SK-N-SH (cell line): ENCODE measurements around the gene MAP3K4.

ENCODE experiments used
- CHD2 ChIP-seq: fragments of 150-350 bp; IDR thresholded peaks from 2 replicates; pipeline ENCODE4 v1.6.1; 2018; ENCODE audit warnings: low read length; ENCODE audit not compliant: partially characterized antibody
- EP300 ChIP-seq, 2 experiments: IDR thresholded peaks; 2 replicates each; pipeline versions ENCODE4 v1.4.0 to v1.6.1; 2012; ENCODE audit warnings: borderline replicate concordance in 1 of 2, low read depth in 1 of 2, low read length in 1 of 2
- FOXM1 ChIP-seq: IDR thresholded peaks from 2 replicates; pipeline ENCODE4 v1.4.0; 2012; ENCODE audit warnings: low read depth, mild to moderate bottlenecking
- GABPA ChIP-seq: IDR thresholded peaks from 2 replicates; pipeline ENCODE4 v1.4.0; 2012; ENCODE audit warnings: low read depth, mild to moderate bottlenecking
- POLR2AphosphoS5 ChIP-seq: IDR thresholded peaks from 2 replicates; pipeline ENCODE4 v1.6.1; 2012; ENCODE audit warnings: low read depth, low read length
- RCOR1 ChIP-seq: fragments of 150-350 bp; IDR thresholded peaks from 2 replicates; pipeline ENCODE4 v1.6.1; 2017; ENCODE audit warnings: antibody characterized with exemption, low read length
- RXRA ChIP-seq: IDR thresholded peaks from 2 replicates; pipeline ENCODE4 v1.4.0; 2012; ENCODE audit warnings: low read depth, mild to moderate bottlenecking, borderline replicate concordance
- SMC3 ChIP-seq: IDR thresholded peaks from 2 replicates; pipeline ENCODE4 v1.6.1; 2012; ENCODE audit warnings: low read depth, low read length, improper control_type of control experiment
- YY1 ChIP-seq: IDR thresholded peaks from 2 replicates; pipeline ENCODE4 v1.4.0; 2012; ENCODE audit warnings: low read depth, mild to moderate bottlenecking
- TF ChIP-seq, protein P1 (sequence below): fragments of 200-600 bp; sonication (generic); IDR thresholded peaks from 2 replicates; pipeline ENCODE4 v1.6.1; 2017; ENCODE audit warnings: antibody characterized with exemption, mild to moderate bottlenecking, moderate library complexity
- TF ChIP-seq, protein P2 (sequence below): IDR thresholded peaks from 2 replicates; pipeline ENCODE4 v1.6.1; 2012; ENCODE audit warnings: mild to moderate bottlenecking, low read depth, low read length, moderate library complexity

DNA sequence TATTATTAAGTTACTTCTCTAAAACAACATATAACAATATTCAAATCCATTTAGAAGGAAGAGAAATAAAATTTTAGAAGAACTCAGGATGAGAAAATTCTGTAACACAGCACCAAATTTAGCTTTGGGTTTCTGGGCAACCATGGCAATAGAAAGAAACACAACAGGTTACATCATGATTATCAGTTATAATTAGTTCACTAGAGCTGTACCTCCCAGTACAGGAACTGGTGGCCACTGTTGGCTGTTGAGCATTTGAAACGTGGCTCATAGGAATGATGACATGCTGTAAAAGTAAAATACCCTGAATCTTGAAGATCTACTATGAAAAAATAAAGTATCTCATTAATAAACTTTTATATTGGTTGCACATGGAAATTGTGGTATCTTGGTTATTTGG, 23.7 kb upstream of the MAP3K4 start:
- TF ChIP-seq RCOR1: no peak
- TF ChIP-seq, protein P1, sequence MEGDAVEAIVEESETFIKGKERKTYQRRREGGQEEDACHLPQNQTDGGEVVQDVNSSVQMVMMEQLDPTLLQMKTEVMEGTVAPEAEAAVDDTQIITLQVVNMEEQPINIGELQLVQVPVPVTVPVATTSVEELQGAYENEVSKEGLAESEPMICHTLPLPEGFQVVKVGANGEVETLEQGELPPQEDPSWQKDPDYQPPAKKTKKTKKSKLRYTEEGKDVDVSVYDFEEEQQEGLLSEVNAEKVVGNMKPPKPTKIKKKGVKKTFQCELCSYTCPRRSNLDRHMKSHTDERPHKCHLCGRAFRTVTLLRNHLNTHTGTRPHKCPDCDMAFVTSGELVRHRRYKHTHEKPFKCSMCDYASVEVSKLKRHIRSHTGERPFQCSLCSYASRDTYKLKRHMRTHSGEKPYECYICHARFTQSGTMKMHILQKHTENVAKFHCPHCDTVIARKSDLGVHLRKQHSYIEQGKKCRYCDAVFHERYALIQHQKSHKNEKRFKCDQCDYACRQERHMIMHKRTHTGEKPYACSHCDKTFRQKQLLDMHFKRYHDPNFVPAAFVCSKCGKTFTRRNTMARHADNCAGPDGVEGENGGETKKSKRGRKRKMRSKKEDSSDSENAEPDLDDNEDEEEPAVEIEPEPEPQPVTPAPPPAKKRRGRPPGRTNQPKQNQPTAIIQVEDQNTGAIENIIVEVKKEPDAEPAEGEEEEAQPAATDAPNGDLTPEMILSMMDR: no peak
- TF ChIP-seq EP300 (IDR thresholded peaks at IDR 0.05; ENCODE audit: borderline replicate concordance in 1 of 2, low read depth in 1 of 2, low read length in 1 of 2): no peak
- TF ChIP-seq POLR2AphosphoS5: no peak
- TF ChIP-seq GABPA: no peak
- TF ChIP-seq, protein P2, sequence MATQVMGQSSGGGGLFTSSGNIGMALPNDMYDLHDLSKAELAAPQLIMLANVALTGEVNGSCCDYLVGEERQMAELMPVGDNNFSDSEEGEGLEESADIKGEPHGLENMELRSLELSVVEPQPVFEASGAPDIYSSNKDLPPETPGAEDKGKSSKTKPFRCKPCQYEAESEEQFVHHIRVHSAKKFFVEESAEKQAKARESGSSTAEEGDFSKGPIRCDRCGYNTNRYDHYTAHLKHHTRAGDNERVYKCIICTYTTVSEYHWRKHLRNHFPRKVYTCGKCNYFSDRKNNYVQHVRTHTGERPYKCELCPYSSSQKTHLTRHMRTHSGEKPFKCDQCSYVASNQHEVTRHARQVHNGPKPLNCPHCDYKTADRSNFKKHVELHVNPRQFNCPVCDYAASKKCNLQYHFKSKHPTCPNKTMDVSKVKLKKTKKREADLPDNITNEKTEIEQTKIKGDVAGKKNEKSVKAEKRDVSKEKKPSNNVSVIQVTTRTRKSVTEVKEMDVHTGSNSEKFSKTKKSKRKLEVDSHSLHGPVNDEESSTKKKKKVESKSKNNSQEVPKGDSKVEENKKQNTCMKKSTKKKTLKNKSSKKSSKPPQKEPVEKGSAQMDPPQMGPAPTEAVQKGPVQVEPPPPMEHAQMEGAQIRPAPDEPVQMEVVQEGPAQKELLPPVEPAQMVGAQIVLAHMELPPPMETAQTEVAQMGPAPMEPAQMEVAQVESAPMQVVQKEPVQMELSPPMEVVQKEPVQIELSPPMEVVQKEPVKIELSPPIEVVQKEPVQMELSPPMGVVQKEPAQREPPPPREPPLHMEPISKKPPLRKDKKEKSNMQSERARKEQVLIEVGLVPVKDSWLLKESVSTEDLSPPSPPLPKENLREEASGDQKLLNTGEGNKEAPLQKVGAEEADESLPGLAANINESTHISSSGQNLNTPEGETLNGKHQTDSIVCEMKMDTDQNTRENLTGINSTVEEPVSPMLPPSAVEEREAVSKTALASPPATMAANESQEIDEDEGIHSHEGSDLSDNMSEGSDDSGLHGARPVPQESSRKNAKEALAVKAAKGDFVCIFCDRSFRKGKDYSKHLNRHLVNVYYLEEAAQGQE: no peak
- no peak for TF ChIP-seq YY1
- TF ChIP-seq RXRA: no peak
- TF ChIP-seq FOXM1: no peak
- no peak for TF ChIP-seq SMC3
- TF ChIP-seq CHD2: no peak
